Measurements from ENCODE around the gene SPINT3. TPM values are rescaled to one million over a fixed set of nuclear protein-coding genes. Genes with fewer than 3 reads are reported as not detected.

Gene SPINT3, protein sequence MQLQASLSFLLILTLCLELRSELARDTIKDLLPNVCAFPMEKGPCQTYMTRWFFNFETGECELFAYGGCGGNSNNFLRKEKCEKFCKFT
- not detected for total RNA-seq
- long read RNA-seq: 0 reads

DNA sequence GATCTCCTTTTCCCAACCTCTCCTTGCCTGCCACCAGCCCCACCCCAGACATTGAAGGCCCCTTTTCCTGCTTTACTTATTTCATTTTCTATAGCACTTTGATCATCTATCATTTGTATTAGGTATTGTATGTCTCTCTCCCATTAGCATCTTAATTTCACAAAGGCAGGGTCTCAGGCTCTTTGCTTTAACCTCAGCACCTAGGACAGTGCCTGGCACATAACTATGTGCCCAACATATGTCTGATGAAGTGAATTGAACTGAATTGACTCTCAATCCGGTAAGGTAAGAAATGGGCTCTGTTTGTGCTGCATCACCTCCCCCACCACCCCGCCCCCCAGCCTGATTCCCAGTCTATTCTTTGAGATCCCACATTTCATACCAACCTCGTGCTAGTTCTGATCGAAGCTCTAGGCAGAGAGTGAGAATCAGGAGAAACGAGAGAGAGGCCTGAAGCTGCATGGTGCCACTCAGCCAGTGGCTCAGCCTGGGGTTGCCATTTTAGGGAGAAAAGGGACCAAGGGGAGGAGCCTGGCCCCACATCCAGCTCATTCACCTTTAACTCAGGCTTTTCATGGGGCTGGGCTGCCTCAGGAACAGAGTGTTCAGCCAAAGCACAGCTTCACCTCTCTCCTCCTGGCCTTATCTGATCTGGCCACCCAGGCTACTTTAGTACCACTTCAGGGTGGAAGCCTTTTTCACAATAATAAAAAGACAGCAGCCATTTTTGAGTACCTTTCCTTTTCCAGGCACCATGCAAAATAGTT lies at the start of gene SPINT3:
TSS of gene SPINT3 (minus strand) at position 476 of the 767 bp plus-strand sequence. CDS start at position 462, 14 bp downstream.
- no peak for ATAC-seq
- DNase-seq: no peak
- intact Hi-C loops (cut with DNase I): no loop called here

DNA sequence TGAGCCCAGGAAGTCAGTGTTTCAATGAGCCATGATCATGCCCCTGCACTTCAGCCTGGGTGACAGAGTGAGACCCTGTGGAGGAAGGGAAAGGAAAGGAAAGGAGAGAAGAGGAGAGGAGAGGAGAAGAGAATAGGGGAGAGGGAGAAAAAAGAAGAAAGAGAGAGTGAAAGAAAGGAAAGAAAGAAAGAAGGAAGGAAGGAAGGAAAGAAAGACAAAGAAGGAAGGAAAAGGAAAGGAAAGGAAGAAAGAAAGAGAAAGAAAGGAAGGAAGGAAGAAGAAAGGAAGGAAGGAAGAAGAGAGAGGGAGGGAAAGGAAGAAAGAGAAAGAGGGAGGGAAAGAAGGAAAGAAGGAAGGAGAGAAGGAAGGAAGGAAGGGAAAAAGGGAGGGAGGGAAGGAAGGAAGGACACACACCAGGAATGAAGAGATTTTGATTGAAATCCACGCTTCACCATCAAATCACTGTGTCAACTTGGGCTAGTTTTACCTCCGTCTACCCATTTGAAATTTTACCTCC lies 49.4 kb upstream of the SPINT3 start:
- ATAC-seq (no peak), DNase-seq (no peak)
- intact Hi-C loops (cut with DNase I): no loop called here

DNA sequence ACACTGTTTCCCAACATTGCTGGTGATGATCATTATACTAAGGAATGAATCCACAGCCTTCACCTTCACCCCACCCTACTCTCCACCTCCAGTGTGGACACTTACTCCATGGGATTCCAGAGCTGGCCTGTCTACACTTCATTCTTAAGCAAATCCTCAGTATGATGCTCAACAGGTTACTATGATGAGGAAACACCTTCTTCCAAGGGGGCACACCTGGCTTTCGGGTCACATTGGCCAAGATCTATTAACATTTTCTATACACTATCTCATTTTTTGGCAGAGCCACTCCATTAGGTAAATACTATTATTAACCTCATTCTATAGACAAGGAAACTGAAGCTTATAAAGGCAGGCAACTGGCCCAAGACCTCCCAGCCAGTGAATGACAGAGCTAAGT lies 39.8 kb upstream of the SPINT3 start:
- ATAC-seq (no peak), DNase-seq (no peak)
- intact Hi-C loops (cut with DNase I): no loop called here

DNA sequence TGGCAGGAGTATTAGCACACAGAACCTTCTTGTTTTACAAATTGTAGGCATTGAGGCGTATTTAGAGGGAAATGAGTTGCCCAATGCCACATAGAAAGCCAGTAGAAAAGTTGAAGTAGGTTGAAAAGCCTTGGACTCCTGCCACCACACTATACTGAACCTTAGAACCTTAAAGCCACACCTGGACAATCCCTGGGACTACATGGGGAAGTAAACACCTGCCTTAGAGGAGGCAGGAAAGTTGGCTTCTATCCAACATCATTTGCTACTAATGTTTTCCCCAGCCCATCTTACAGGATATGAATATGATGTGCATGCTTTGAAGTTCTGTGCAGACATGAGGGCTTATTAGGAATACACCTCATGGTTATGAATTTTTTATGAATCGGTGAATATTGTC lies 37.0 kb upstream of the SPINT3 start:
- no peak for DNase-seq
- intact Hi-C loops (cut with DNase I): no loop called here
- no peak for ATAC-seq

DNA sequence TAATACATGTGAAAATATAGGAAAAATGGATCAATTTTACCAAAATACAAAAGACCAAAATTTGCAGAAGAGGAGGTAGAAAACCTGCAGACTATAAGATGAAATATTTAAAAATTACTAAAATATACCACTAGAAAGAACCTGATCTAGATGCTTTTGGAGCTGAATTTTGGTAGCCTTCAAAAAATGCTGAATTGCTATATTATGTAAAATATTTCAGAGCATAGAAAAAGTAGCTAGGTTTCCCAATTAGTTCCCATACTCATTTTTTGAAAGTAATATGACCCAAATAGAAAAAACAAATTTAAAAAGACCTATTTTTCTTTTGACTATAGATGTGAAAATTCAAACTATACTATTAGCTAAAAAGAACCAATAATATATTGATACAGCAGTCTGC lies 35.3 kb upstream of the SPINT3 start:
- DNase-seq: no peak
- no peak for ATAC-seq
- intact Hi-C loops (cut with DNase I): no loop called here

- no peak for DNase-seq
- no peak for ATAC-seq
- intact Hi-C loops (cut with DNase I): loop anchor here in 1 of 2 donors (5.0 kb wide), 1 partner anchor 224 kb away; no protein-coding TSS in a partner anchor
Measured at GRCh38 chr20:45548410-45548809, 33.0 kb upstream of the SPINT3 start.

- no peak for DNase-seq
- intact Hi-C loops (cut with DNase I): loop anchor here in 1 of 2 donors (5.0 kb wide), 1 partner anchor 225 kb away; no protein-coding TSS in a partner anchor
- ATAC-seq: no peak
Measured at GRCh38 chr20:45547206-45547770, 31.9 kb upstream of the SPINT3 start, which contains the start of gene EPPIN. Gene EPPIN, minus strand, starts transcription at chr20:45547401. Its CDS starts 44 bp downstream, at chr20:45547357.

DNA sequence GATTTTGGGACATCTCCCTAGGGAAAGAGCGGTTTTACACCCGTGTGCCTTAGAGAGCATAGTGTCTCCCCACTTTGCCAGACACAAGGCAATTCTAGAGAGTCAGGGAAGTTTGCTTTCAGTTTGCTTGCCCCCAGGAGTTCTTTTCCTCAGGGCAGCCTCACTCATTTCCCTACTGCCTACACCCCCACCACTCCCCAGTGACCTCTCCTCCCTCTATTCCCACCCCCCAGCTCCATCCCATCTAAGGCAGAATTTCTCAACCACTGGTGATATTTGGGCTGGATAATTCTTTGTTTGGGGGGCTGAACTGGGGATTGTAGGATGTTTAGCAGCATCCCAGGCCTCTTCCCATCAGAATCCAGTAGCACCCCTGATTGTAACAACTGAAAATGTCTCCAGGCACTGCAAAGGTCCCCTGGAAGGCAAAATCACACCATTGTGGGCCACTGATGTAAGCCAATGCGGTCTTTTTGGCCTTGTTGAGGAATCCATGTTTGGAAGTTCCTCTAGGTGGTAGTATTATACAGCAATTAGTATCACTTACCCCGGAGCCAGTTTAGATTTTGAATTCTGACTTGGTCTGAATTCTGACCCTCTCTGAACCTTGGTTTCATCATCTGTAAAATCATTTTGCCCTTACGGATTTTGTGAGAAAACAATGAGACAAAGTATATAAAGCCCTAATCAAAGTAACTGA lies 30.5 kb upstream of the SPINT3 start:
- intact Hi-C loops (cut with DNase I): loop anchor here in 1 of 2 donors (5.0 kb wide), 1 partner anchor 226 kb away; no protein-coding TSS in a partner anchor
- DNase-seq (no peak), ATAC-seq (peak in 1 of 2 donors; percentile 63)

- no peak for ATAC-seq
- intact Hi-C loops (cut with DNase I): loop anchor here in 1 of 2 donors (5.0 kb wide), 1 partner anchor 227 kb away; no protein-coding TSS in a partner anchor
Measured at GRCh38 chr20:45545351-45545750, 29.9 kb upstream of the SPINT3 start.

GRCh38 chr20:45539382-45539781 lies 24.0 kb upstream of the SPINT3 start, which contains the start of gene WFDC6:
Gene WFDC6, minus strand, starts transcription at chr20:45539482. Its CDS starts 75 bp downstream, at chr20:45539407.
- no peak for DNase-seq
- intact Hi-C loops (cut with DNase I): no loop called here

More at GRCh38 chr20:45545351-45545750, 29.9 kb upstream of the SPINT3 start:
- no peak for DNase-seq

GRCh38 chr20:45538209-45538799 lies 22.9 kb upstream of the SPINT3 start:
- DNase-seq (no peak), ATAC-seq (no peak)
- intact Hi-C loops (cut with DNase I): no loop called here

More at GRCh38 chr20:45539382-45539781, 24.0 kb upstream of the SPINT3 start, which contains the start of gene WFDC6:
- ATAC-seq: no peak

GRCh38 chr20:45527294-45527693 lies 11.9 kb upstream of the SPINT3 start:
- intact Hi-C loops (cut with DNase I): no loop called here
- DNase-seq (no peak), ATAC-seq (no peak)

GRCh38 chr20:45523821-45524220 lies 8.4 kb upstream of the SPINT3 start:
- intact Hi-C loops (cut with DNase I): no loop called here
- ATAC-seq: no peak
- DNase-seq: no peak

DNA sequence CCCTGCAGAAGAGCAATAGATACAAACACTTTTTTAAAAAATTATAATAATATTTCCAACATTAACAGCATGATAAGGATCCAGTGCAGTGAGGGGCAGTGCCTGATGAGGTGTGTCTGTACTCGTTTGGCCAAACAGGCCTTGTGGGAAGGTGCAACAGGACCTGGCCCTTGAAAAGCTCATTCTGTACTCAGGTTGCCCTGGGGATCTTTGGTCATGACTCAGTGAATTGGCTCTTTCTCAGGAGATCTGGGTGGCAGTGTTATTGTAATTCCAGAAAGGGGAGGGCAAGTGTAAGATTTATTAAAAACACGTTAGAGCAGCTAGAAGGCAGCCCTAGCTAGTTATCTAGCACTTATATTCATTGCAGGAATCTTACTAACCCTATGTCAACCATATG lies 2.9 kb upstream of the SPINT3 start:
- no peak for DNase-seq
- intact Hi-C loops (cut with DNase I): no loop called here
- peak in 1 of 2 donors; percentile 86 for ATAC-seq

- intact Hi-C loops (cut with DNase I): no loop called here
- ATAC-seq (peak in 1 of 2 donors; percentile 42), DNase-seq (no peak)
Measured at GRCh38 chr20:45510242-45510862, 5.1 kb downstream of the SPINT3 start.

DNA sequence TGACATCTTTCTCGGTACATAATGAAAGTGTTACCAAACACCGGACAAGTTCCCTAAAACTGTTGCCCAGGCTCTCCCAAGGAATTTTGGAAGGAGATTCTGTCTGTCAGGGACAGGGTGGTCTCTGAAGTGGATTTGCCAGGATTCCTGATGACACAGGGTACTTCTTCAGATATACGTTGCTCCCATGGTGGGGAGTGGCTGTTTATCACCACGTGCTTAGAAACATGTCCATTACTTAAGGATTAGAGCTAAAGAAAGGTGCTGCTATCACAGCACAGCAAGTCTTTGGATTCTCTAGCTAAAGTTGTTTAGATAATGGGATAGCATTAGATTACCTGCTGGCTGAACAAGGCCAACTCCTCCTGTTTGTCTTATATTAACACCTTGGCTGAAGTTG lies 6.3 kb downstream of the SPINT3 start:
- ATAC-seq (no peak), DNase-seq (no peak)
- intact Hi-C loops (cut with DNase I): no loop called here

- intact Hi-C loops (cut with DNase I): no loop called here
- DNase-seq: no peak
- ATAC-seq: no peak
Measured at GRCh38 chr20:45508068-45508886, 7.1 kb downstream of the SPINT3 start.

Measured in left cardiac atrium (tissue), 4 donors.